Calu3 (cell line): ENCODE measurements around the gene ZC3H7B. TPM values are rescaled to one million over a fixed set of nuclear protein-coding genes. Genes with fewer than 3 reads are reported as not detected.

Source experiments
- BruUV-seq: library from RNA; stranded (reverse); fragments of 400-500 nt; replicated peaks from 2 replicates; lab custom pipeline; 2021; lab: Mats Ljungman, UMichigan
- CTCF ChIA-PET: fragments of 300-600 bp; sonication (Branson Sonifier 250); formaldehyde crosslinking; loops from one replicate; lab custom pipeline; 2022; ENCODE audit warnings: antibody characterized with exemption; lab: Charles Lee
- DNase-seq: peaks from one replicate; pipeline ENCODE4 v3.0.0; 2022
- H3K27ac Mint-ChIP-seq: one replicate; pipeline ENCODE4 v1.8.0; 2022; ENCODE audit warnings: mixed read lengths; ENCODE audit not compliant: unreplicated experiment
- H3K27me3 Mint-ChIP-seq: one replicate; pipeline ENCODE4 v1.8.0; 2022; ENCODE audit warnings: mixed read lengths; ENCODE audit not compliant: unreplicated experiment
- H3K36me3 Mint-ChIP-seq: one replicate; pipeline ENCODE4 v1.8.0; 2022; ENCODE audit warnings: mild to moderate bottlenecking, moderate library complexity, mixed read lengths; ENCODE audit not compliant: insufficient read depth, unreplicated experiment
- H3K4me1 Mint-ChIP-seq: one replicate; pipeline ENCODE4 v1.8.0; 2022; ENCODE audit warnings: mild to moderate bottlenecking, low read depth, mixed read lengths; ENCODE audit not compliant: unreplicated experiment
- H3K4me3 Mint-ChIP-seq: one replicate; pipeline ENCODE4 v1.8.0; 2022; ENCODE audit warnings: mild to moderate bottlenecking, low read depth, moderate library complexity, mixed read lengths; ENCODE audit not compliant: unreplicated experiment
- H3K9me3 Mint-ChIP-seq: one replicate; pipeline ENCODE4 v1.8.0; 2022; ENCODE audit warnings: low read depth, mixed read lengths; ENCODE audit not compliant: unreplicated experiment
- intact Hi-C: fragments of 100-400 bp; cut with micrococcal nuclease; formaldehyde crosslinking; loops from one replicate; pipeline ENCODE4 v1.10.0; 2022; ENCODE audit not compliant: unreplicated experiment
- total RNA-seq: library from RNA; stranded (reverse); gene quantifications from 2 replicates; pipeline ENCODE4 v1.2.3, GENCODE V29; 2022
- TF ChIP-seq, protein P1 (sequence below): fragments of 200-600 bp; IDR thresholded peaks from one replicate; pipeline ENCODE4 v1.8.0; 2022; ENCODE audit warnings: antibody characterized with exemption; ENCODE audit not compliant: unreplicated experiment

Gene ZC3H7B
- total RNA-seq, 1 experiment from 2014 or later, result 53.5 TPM

DNA sequence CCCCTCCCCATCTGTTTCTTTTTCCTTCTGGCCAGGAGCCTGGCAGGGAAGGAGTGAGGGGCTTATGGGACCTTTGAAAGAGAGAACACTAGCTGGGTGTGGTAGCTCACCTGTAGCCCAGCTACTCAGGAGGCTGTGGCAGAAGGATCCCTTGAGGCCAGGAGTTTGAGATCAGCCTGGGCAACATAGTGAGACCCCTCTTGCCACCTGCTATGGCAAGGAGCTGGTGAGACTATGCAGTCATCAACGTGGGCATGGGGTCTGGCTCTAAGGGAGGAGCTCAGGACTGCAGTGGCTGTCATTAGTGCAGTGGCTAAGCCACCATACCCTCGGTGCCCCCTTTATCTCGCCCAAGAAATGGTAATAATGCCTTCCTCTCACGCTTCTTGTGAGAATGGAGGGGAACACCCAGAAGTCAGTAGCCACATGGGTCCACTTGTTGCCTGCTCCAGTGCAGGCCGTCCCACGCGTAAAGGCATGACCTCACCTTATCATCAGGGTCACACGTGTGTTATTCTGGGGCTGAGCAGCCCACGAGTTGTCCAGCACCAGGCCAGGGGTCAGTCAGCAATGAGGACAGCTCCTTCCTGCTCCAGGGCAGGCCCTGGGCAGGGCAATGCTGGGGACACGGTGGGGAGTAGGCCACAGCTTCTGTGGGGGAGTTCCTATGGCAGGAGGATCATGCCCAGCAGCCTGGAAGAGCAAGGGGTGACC, 52.7 kb downstream of the ZC3H7B start:
- TF ChIP-seq, protein P1, sequence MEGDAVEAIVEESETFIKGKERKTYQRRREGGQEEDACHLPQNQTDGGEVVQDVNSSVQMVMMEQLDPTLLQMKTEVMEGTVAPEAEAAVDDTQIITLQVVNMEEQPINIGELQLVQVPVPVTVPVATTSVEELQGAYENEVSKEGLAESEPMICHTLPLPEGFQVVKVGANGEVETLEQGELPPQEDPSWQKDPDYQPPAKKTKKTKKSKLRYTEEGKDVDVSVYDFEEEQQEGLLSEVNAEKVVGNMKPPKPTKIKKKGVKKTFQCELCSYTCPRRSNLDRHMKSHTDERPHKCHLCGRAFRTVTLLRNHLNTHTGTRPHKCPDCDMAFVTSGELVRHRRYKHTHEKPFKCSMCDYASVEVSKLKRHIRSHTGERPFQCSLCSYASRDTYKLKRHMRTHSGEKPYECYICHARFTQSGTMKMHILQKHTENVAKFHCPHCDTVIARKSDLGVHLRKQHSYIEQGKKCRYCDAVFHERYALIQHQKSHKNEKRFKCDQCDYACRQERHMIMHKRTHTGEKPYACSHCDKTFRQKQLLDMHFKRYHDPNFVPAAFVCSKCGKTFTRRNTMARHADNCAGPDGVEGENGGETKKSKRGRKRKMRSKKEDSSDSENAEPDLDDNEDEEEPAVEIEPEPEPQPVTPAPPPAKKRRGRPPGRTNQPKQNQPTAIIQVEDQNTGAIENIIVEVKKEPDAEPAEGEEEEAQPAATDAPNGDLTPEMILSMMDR, result no peak

DNA sequence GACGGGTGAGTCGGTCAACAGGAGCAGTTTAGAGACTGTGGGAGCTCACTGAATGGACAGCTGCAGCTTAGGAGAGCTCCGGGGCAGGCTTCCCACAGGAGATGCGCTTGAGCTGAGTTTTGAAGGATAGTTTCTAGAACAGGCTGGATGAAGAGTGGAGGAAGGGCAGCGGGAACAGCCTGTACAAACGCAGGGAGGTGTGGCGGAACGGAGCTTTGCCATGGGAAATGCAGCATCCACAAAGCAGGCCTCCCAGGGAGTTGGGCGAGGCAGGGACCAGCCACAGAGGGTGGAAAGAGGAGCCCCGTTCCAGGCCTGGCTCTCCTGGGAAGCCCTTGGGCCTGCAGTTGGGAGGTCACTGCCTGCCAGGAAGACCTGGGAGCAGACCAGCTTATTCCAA, 53.7 kb downstream of the ZC3H7B start:
- DNase-seq, result no peak
- TF ChIP-seq, protein P1, result no peak
- CTCF ChIA-PET, result no interaction called here
- Mint-ChIP-seq H3K27me3 (no peaks in the 10 kb centered on the region), H3K27ac (no peak overlapping the region), H3K4me3 (no peak overlapping the region), H3K9me3 (no peaks in the 10 kb centered on the region), H3K36me3 (peaks cover 51% of the 10 kb centered on the region), H3K4me1 (peaks cover 21% of the 10 kb centered on the region)
- BruUV-seq, result no TSS peak
- intact Hi-C loops, result no loop called here

More for the DNA sequence above, 52.7 kb downstream of the ZC3H7B start:
- DNase-seq, result no peak
- intact Hi-C loops, result no loop called here
- H3K4me1 Mint-ChIP-seq, result peaks cover 16% of the 10 kb centered on the region
- H3K9me3 Mint-ChIP-seq, result no peaks in the 10 kb centered on the region
- no peak overlapping the region for H3K4me3 Mint-ChIP-seq
- BruUV-seq, result no TSS peak
- peaks cover 46% of the 10 kb centered on the region for H3K36me3 Mint-ChIP-seq
- CTCF ChIA-PET, result no interaction called here
- no peak overlapping the region for H3K27ac Mint-ChIP-seq
- H3K27me3 Mint-ChIP-seq, result no peaks in the 10 kb centered on the region

DNA sequence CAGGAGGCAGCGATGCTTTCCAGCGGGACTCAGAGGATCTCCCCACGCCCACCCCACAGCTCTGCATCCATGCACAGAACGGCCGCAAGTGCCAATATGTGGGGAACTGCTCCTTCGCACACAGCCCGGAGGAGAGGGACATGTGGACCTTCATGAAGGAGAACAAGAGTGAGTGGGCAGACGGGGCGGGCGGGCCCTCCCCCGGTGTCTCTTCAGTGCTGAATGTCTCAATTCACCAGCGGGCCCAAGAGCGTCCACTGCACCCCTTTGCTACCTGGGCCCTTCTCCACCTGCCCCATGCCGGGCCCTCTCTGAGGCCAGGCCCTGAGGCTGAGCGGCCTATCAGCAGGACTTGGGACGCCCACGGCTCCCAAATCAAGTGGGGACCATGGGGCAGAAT, 54.6 kb downstream of the ZC3H7B start:
- Mint-ChIP-seq H3K9me3 (no peaks in the 10 kb centered on the region), H3K27me3 (no peaks in the 10 kb centered on the region), H3K27ac (no peak overlapping the region), H3K4me1 (peaks cover 17% of the 10 kb centered on the region), H3K4me3 (no peak overlapping the region), H3K36me3 (peaks cover 43% of the 10 kb centered on the region)
- CTCF ChIA-PET, result no interaction called here
- BruUV-seq, result no TSS peak
- intact Hi-C loops, result no loop called here
- no peak for DNase-seq
- TF ChIP-seq, protein P1, result no peak

DNA sequence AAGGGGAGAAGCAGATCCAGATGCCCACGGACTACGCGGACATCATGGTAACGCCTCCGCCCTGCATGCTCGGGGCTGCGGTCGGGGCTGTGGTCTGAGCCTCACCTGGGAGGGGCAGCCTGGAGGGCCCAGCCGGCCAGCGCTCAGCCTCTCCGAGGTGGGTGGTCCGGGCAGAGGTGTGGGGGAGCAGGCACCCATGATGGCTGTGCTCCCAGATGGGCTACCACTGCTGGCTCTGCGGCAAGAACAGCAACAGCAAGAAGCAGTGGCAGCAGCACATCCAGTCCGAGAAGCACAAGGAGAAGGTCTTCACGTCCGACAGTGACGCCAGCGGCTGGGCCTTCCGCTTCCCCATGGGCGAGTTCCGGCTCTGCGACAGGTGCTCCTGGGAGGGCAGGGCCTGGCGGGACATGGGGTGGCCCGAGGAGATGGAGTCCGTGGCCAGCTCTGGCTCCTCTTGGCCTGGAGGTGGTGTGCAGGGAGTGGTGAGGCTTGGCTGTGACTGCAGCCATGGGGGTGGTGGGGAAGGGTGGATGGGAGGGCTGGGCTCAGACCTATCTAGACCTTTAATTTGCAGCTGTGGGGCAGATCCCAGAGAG, 55.2 kb downstream of the ZC3H7B start:
- H3K36me3 Mint-ChIP-seq, result peaks cover 43% of the 10 kb centered on the region
- no peaks in the 10 kb centered on the region for H3K9me3 Mint-ChIP-seq
- H3K4me1 Mint-ChIP-seq, result peaks cover 15% of the 10 kb centered on the region
- H3K27me3 Mint-ChIP-seq, result no peaks in the 10 kb centered on the region
- intact Hi-C loops, result no loop called here
- TSS peak; percentile 27 for BruUV-seq
- DNase-seq, result no peak
- no peak overlapping the region for H3K27ac Mint-ChIP-seq
- CTCF ChIA-PET, result no interaction called here
- TF ChIP-seq, protein P1, result no peak
- H3K4me3 Mint-ChIP-seq, result no peak overlapping the region
